Cardiac fibroblast (primary cell): ENCODE data around the gene ATXN3L.

Source experiments
- DNase-seq, 2 donors: peaks; one replicate each; pipeline versions ENCODE4 v3.0.0 to v3.0.0-alpha.2; 2010; ENCODE audit warnings: low read depth in 2 of 2
- H3K4me3 ChIP-seq, 2 donors: replicated peaks in 1 of 2; 1 replicate in 1 of 2; 2 replicates in 1 of 2; pipeline ENCODE4 v1.5.1; 2011; ENCODE audit warnings: low read depth in 2 of 2, low read length in 2 of 2, mild to moderate bottlenecking in 2 of 2, moderate library complexity in 1 of 2
- TF ChIP-seq, protein P1 (sequence below): IDR thresholded peaks from one replicate; pipeline ENCODE4 v1.5.1; 2011; ENCODE audit warnings: low read depth, mild to moderate bottlenecking, low read length, inconsistent platforms

The ATXN3L gene

GRCh38 chrX:13319953-13320352, at the start of gene ATXN3L:
TSS of gene ATXN3L (minus strand) at chrX:13320053. CDS start at chrX:13319934, 119 bp downstream.
- H3K4me3 ChIP-seq, result no peak within 1 kb of the TSS
- TF ChIP-seq, protein P1, sequence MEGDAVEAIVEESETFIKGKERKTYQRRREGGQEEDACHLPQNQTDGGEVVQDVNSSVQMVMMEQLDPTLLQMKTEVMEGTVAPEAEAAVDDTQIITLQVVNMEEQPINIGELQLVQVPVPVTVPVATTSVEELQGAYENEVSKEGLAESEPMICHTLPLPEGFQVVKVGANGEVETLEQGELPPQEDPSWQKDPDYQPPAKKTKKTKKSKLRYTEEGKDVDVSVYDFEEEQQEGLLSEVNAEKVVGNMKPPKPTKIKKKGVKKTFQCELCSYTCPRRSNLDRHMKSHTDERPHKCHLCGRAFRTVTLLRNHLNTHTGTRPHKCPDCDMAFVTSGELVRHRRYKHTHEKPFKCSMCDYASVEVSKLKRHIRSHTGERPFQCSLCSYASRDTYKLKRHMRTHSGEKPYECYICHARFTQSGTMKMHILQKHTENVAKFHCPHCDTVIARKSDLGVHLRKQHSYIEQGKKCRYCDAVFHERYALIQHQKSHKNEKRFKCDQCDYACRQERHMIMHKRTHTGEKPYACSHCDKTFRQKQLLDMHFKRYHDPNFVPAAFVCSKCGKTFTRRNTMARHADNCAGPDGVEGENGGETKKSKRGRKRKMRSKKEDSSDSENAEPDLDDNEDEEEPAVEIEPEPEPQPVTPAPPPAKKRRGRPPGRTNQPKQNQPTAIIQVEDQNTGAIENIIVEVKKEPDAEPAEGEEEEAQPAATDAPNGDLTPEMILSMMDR, result no peak
- DNase-seq, result no peak

DNA sequence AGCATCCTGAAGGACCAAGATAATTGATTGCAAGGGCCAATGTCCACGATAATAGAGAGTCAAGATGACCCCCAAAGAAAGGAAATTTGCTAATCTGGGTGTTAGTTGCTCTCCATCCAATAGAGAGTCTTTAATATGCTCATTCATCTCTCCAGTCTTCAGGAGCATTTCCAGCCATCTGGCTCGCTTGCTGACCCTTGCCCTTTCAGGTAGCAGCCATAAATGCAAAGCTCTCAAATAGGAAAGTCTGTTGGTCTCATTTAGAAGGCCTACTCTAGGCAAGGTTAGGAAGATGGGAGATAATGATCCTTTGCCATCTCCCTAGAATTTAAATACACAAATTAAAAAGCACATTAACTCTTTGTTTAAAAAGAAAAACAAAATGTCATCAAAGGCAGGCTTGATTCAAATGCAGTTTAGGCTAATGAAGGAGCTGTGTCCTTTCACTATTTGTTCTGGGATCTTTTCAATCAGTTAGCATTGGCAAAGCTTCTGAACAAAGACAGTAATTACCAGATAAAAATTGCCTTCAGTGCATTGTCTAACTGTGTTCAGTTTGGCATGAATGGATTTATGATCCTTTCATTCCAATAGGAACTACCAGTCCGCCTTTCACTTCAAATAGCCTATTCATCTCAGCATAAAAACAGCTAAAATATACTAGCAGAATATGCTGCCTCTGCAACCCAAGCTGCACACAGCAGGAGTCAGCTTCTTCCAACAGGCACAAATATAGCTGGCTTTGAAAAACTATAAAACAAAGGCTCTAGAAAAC, 49.6 kb upstream of the ATXN3L start:
- H3K4me3 ChIP-seq, result no peak overlapping the region
- TF ChIP-seq, protein P1, result no peak
- DNase-seq, result no peak

DNA sequence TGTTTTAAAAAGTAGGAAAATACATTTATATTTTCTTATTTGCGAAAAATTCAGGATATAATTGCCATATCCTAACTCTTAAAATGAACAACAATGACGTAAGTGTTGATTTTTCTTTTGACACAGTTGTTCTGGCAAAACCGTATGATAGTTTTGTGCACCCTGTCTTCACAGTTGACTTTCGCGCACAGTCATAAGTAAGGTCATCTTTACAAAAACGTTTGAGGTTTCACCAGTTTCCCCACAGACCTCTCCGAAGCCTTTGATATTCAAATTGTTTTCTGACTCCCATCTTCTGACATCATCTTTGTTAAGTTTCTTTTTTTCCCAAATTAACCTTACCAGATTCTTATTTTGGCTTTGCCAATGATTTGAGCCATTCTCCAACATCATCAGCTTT, 48.1 kb upstream of the ATXN3L start:
- no peak for DNase-seq
- H3K4me3 ChIP-seq, result no peak overlapping the region
- TF ChIP-seq, protein P1, result no peak

GRCh38 chrX:13366698-13367097, 46.8 kb upstream of the ATXN3L start:
- H3K4me3 ChIP-seq, result no peak overlapping the region
- TF ChIP-seq, protein P1, result no peak
- DNase-seq, result no peak

- no peak for DNase-seq
- TF ChIP-seq, protein P1, result no peak
These were observed 45.3 kb upstream of the ATXN3L start for GRCh38 chrX:13365161-13365560.

DNA sequence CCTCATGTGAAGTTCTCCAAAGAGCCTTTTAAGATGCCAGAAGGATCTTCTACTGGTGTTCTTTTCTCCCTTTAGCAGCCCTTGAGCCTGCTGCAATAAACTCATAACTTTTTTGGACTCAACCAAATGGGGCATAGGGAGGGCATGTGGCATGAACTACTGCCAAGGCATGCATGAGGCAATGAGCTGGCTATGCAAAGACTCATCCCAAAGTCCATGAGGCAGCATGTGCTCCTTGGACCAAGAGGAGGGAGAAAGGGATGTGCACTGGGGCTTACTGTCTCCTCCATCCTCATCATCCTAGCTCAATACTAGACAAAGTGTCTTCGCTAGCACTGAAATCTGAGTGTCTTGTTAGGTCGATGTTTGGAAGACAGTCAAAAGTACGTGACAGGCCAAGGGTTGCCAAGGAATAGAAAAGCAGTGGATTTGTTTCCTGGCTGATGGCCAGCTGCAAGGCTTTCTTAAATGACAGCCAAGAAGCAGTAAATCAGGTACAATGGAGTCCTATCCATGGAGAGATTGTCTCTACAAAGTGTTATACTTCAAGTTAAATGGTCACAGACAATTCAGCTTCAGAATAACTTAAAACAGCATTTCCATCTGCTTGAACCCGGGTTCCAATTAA, 44.5 kb upstream of the ATXN3L start:
- DNase-seq, result no peak
- TF ChIP-seq, protein P1, result no peak
- no peak overlapping the region for H3K4me3 ChIP-seq

More at GRCh38 chrX:13365161-13365560, 45.3 kb upstream of the ATXN3L start:
- H3K4me3 ChIP-seq, result no peak overlapping the region
